ENCODE measurements around the gene EEFSEC.

EEFSEC gene

GRCh38 chr3:128402319-128402718, 249.0 kb downstream of the EEFSEC start:
- DNase-seq: no peak

DNA sequence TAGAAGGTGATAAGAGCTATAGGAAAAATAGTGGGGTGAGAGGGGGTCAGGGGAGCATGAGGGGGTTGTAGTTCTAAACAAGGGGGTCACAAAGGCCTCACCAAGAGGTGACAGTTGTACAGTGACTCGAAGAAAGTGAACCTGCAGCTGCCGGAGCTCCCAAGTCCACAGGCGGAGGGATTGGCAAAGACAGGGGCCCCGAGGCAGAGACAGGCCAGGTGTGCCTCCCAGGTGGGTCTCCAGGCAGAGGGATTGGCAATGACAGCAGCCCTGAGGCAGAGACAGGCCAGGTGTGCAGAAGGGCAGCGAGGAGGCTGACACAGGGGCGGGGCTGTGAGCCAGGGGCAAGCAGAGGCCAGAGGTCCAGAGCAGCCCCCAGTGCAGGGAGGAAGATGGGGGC, 249.7 kb downstream of the EEFSEC start:
- DNase-seq: no peak

GRCh38 chr3:128404276-128405068, 251.2 kb downstream of the EEFSEC start:
- no peak for DNase-seq

- DNase-seq: no peak
Observed at GRCh38 chr3:128405554-128406277, 252.4 kb downstream of the EEFSEC start.

DNA sequence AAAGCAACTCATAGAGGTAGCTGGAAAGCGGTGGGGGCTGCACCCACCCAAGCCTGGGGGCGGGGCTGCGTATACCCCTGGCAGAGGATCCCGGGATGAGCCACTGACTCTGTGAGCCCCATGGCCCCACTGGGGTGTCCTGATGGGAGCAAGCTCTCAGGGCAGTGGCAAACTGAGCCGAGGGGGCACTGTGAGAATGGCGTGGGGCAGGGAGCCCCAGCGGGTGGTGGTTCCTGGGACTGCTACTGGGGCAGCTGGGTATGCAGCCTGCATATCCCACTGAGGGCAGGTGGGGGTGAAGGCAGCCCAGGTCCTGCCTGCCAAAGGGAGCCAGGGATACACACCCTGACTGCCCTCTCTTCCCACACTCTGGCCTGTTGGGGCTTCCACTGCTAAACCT, 254.0 kb downstream of the EEFSEC start:
- DNase-seq: no peak

DNA sequence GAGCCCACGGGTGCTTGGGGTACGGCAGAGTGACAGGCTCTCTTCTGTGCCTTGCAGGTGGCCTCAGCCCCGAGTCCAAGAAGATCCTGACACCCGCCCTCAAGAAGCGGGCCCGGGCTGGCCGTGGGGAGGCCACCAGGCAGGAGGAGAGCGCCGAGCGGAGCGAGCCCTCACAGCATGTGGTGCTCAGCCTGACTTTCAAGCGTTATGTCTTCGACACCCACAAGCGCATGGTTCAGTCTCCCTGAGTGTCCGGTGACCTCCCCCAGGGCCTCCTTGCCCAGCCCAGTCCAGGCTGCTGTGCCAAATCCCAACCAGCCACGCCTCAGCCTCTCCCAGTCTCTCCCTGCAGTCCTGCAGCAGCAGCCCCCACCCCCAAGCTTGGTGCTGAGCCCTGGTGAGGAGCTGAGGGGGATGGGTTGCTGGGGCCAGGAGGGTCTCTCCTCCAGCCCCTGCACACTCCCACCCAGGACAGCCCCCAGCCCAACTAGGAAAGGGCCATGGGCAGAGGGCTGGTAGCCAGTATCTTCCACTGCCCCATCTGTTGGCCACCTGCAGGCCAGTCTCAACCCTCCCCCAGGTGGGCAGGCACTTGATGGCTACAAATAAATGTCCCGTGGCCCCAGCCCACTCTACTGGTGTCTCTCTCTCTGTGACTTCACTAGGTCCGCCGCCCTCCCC, 254.9 kb downstream of the EEFSEC start:
- DNase-seq: no peak

- DNase-seq: peak; percentile 42
Observed at GRCh38 chr3:128408693-128409623, 255.7 kb downstream of the EEFSEC start.

DNA sequence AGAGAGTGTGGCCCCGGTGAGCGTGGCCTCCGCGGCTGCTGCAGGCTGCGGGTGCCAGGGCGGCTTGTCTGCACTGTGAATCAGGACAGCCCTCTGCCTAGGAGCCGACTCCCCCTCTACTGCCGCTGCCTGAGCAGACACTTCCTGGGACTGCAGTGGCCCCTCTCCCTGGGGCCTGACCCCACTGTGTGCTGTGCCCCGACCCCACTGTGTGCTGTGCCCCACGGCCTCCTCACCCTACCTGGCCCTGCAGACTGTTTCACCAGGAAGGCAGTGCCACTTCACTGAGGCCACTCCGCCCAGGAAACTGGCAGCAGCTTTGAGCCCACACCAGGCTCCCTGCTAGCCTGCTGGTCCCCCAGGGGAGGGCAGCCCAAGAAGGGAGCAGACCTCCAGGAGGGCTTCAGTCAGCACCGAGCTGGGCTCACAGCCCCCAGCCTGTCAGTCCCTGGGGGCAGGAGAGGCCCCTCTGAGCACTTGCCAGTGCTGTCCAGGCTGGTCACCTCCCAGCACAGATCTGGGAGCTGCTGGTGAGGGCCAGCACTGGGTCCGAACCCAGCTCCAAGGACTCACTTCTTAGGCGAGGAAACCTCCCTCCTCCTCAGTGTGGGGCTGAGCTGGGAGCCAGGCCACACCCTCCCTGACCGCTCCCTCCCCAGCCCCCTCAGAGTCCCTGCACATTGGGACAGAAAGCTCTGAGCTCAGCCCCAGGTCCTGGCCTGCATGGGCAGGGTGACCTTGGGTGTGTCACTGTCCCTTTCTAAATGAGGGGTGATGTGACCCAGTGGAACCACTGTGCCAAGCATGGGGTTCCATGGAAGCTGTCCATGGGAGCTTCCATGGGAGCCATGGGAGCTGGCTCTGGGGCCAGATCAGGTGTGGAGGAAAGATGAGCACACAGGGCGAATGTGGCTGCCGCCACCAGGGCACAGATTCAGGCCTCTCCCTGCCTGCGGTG, 256.6 kb downstream of the EEFSEC start:
- no peak for DNase-seq

DNA sequence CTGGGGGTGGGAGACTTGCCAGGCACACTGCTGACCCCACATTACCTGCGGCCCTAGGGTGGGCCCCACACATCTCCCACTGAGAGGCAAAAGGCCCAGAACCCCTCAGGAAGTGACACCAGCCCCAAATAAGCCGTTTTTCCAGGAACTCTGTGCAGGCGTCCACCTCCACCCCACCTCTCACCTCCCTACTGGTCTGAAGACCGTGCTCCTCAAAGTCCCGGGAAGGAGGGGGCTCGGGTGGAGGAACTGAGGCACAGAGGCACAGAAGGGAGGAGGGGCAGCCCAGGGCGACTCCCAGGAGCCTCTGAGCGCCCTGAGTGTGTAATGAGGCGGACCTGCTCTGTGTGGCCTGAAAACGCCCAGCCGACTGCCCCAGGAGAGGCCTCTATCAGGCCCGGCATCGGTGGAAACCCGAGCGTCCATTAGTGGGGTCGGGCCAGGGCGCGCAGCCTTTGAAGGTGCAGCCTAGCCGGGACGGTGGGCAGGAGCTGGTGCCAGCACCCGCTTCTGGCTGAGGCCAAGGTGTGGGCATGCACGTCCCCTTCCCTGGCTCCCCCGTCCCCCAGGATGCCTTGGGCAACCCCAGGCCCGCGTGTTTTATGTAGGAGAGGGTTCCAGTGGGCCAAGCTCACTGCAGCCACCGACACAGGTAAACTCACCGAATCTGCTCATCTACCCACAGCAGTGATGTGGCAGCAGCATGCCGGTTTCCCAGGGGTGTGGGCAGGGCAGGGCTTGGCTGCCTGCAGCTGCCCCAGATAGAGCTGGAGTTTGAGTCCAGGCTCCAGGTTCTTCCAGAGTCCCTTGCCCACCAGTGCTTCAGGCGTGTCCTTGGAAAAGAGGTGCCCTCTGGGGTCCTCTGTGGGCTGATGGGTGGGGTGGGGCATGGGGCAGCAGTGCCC, 257.6 kb downstream of the EEFSEC start:
- DNase-seq: no peak

DNA sequence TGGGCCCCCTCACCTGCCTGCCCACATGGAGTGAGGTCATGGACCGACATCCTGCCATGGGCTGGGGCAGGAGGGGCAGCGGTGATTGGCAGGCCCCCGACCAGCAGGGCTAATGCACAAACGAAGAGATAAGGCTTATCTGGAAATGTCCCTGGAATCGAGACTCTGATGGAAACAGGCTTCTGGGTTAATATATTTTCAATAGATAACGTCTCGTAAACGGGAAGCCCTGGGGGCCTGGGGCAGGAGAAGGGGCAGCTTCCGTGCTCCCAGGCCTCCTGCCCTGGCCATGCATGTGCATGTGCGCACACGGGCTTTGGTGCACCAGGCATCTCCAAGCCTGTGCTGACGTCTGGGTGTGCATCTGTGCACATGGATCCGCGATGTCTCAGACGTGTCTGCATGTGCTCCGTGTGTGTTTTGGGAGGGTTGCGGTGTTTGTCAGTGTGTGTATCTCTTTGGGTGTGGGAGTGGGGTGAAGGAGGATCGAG, 258.3 kb downstream of the EEFSEC start:
- DNase-seq: no peak

GRCh38 chr3:128412180-128413002, 259.1 kb downstream of the EEFSEC start:
- no peak for DNase-seq

DNA sequence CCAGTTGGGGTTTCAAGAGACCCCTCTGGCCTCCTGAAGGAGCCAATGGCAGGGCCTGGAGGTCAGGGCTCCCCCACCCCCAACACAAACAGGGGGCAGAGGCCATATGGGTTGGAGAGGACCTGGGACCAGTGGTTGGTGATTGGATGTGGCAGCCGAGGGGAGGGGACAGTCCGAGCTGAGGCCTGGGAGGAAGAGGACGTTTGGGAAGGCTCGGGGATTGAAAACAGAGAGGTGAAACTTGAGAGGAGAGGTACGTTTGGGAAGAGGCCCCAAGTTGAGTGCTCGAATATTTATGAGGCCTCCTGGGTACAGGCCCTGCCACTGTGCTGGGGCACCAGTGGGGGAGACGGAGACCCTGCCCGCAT, 259.7 kb downstream of the EEFSEC start:
- no peak for DNase-seq

DNA sequence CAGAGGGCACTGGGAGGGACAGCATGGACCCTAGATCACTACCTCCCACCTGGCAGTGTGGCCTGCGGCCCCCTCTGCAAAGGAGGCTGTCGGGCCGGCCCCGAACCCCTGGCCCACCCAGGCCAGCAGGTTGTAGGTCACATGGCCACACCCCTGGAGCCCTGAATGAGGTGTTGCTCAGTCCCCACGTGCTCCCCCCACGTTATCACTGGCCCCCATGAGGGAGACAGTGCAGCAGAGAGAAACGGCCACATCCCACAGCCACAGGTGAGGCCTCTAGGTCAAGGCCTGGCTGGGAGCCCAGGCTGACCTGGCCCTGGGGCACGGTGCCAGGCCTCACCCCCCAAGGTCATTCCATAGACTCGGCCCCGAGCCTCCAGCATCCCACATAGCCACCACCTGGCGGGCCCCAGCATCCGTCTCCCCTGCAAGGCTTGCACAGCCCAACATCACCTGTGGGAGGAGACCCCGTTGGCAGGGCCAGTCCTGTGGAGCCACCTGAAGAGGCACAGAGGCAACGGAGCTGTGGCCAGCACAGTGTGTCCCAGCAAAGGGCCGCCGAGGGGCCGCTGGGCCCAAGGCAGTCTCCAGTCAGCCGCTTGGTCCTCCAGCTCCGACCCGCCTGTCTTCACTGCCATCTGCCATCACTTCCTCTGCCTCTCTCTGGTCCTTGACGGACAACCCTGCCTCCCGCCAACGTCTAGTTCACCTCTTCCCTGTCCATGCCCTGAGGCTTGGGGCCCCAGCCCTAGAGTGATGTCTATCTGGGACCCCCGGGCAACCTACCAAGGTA, 260.3 kb downstream of the EEFSEC start:
- no peak for DNase-seq

- DNase-seq: no peak
Observed at GRCh38 chr3:128415200-128415772, 262.0 kb downstream of the EEFSEC start.

DNA sequence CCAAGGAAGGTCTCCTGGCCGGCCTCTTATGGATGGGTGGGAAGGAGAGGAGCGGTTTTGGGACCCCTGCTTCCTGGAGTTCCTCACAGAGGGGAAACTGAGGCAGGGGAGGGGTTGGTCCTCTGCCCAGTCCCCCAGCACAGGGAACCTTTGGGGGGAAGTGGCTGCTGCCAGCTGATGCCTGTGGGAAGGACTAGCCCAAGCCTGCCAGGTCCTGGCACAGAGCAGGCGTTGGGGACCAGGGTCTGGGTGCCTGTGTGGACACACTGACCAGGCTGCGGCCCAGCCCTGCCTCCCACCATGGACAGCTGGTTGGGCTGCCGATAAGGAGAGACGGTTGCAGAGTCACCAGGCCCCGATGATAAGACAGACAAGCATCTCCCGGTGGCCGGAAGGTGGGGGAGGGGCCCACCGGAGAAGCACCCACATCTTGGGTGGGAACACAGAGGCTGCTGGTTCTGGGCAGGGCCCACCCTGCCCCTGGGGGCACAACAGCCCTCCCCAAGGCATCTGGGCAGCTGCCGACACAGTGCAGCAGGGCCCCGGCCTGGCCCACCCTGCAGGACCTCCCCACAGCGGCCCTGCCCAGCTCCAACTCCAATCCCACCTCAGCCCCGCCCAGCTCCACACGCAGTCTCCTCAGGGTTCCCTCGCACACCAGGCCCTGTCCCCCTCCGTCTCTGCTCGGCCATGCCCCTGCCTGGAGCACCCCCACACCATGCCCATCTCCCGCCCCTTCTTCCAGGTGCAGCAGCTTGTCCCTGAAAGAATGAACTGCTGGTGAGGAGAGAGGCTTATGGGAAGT, 262.7 kb downstream of the EEFSEC start:
- no peak for DNase-seq

DNA sequence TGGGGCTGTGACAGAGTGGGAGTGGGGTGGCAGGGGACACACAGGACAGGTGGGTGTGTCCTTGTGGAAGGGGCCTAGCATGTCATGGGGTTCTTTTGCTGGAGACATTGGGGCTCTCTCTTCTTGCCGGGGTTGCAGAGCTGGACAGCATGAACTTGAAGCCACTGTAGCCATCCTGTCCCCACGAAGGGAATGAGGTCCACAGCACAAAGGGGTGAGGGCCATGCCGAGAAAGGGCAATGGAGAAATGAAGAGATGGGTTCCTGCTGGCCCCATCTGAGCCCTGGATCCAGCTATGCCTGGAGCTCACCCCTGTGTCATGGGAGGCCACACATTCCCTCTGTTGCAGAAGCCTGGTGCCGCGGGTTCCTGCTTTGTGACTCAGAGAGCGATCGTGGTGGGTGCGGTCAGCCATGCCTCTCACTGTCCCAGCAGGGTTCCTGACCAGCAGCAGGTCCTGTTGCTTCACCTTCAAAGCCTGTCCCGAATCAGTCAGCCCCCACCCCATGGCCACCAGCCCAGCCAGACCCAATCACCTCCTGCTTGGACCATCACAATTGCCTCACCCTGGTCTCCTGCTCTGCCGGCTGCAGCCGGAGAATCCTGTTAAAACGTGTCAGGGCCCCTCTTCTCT, 263.4 kb downstream of the EEFSEC start:
- DNase-seq: no peak

GRCh38 chr3:128418900-128419299, 265.6 kb downstream of the EEFSEC start:
- DNase-seq: no peak

All from DMS 273 treated with DMSO at 0.1 percent for 48 hours (cell line).